Ecto neural progenitor cell (in vitro differentiated cells): Measurements from ENCODE around the gene ADRB1.

Source experiments
- DNase-seq: peaks from one replicate; pipeline ENCODE4 v3.0.0-alpha.2; 2018; ENCODE audit warnings: low spot score

The ADRB1 gene

GRCh38 chr10:114094795-114095194 is 51.1 kb downstream of the ADRB1 start:
- no peak for DNase-seq

- DNase-seq = no peak
These were observed 52.1 kb downstream of the ADRB1 start for GRCh38 chr10:114095559-114096337.
